ENCODE results near the gene ARX.

DNA sequence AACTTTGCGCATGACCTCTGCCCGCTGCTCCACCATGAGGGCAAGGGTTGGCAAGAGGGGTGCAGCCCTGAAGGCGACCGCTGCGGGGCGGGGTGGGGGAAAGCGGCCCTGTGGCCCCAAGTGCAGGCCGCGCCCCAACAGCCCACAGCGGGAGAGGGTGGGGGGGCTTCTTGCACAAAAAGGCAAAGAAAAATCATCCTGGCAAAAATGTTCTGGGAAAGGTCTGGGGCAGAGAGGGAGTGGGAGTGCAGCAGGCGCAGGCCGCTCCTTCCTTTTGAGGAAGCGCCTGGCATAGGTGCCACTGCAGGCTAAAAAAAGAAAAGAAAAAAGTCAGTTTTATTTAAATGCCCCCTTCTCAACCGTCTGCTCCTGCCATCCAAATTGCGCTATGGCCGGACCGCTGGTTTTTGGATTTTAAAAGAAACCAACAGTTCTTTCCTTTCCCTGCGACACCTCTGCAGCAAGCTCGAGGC lies 1.4 kb downstream of the ARX start:
- TF ChIP-seq, protein P1, sequence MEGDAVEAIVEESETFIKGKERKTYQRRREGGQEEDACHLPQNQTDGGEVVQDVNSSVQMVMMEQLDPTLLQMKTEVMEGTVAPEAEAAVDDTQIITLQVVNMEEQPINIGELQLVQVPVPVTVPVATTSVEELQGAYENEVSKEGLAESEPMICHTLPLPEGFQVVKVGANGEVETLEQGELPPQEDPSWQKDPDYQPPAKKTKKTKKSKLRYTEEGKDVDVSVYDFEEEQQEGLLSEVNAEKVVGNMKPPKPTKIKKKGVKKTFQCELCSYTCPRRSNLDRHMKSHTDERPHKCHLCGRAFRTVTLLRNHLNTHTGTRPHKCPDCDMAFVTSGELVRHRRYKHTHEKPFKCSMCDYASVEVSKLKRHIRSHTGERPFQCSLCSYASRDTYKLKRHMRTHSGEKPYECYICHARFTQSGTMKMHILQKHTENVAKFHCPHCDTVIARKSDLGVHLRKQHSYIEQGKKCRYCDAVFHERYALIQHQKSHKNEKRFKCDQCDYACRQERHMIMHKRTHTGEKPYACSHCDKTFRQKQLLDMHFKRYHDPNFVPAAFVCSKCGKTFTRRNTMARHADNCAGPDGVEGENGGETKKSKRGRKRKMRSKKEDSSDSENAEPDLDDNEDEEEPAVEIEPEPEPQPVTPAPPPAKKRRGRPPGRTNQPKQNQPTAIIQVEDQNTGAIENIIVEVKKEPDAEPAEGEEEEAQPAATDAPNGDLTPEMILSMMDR (IDR thresholded peaks at IDR 0.05; ENCODE audit: control extremely low read depth in 1 of 3, insufficient read depth in 1 of 3, low read depth in 1 of 3, low read length in 3 of 3) = no peak
- TF ChIP-seq SUZ12 (IDR thresholded peaks at IDR 0.05; ENCODE audit: low read length) = peak; percentile 65; the same call in 1 of the 2 replicates
